Middle frontal gyrus (tissue), 1 donor: ENCODE data around the gene AKAP6.

Experiments
- DNase-seq: peaks from one replicate; pipeline ENCODE4 v3.0.0-alpha.2; 2015; ENCODE audit warnings: low spot score; ENCODE audit errors: extremely low spot score

Gene AKAP6, protein sequence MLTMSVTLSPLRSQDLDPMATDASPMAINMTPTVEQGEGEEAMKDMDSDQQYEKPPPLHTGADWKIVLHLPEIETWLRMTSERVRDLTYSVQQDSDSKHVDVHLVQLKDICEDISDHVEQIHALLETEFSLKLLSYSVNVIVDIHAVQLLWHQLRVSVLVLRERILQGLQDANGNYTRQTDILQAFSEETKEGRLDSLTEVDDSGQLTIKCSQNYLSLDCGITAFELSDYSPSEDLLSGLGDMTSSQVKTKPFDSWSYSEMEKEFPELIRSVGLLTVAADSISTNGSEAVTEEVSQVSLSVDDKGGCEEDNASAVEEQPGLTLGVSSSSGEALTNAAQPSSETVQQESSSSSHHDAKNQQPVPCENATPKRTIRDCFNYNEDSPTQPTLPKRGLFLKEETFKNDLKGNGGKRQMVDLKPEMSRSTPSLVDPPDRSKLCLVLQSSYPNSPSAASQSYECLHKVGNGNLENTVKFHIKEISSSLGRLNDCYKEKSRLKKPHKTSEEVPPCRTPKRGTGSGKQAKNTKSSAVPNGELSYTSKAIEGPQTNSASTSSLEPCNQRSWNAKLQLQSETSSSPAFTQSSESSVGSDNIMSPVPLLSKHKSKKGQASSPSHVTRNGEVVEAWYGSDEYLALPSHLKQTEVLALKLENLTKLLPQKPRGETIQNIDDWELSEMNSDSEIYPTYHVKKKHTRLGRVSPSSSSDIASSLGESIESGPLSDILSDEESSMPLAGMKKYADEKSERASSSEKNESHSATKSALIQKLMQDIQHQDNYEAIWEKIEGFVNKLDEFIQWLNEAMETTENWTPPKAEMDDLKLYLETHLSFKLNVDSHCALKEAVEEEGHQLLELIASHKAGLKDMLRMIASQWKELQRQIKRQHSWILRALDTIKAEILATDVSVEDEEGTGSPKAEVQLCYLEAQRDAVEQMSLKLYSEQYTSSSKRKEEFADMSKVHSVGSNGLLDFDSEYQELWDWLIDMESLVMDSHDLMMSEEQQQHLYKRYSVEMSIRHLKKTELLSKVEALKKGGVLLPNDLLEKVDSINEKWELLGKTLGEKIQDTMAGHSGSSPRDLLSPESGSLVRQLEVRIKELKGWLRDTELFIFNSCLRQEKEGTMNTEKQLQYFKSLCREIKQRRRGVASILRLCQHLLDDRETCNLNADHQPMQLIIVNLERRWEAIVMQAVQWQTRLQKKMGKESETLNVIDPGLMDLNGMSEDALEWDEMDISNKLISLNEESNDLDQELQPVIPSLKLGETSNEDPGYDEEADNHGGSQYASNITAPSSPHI (N-terminal part only)

DNA sequence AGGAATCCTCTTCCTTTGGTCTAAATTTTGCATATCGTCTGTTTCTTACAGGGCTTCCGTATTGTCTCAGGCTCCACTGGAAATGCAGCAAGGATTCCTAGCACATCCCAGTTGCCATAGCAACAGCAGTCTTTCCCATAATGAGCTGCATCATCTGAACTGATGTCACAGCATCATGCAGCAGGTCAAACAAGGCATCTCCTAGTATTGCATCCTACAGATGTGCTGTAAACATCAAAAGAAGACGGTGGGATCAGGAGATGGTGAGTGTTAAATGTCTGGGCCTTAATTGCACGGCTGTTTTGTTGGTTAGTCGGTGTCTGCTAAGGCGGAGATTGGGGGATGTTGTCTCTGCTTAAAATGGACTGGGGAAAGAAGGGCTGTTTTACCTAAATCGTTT is at the start of gene AKAP6:
Gene AKAP6 (plus strand): TSS at position 153 of the 400 bp plus-strand sequence. CDS start 104,196 bp downstream, outside the sequence.
- peak; percentile 85 for DNase-seq

- no peak for DNase-seq
Observed at GRCh38 chr14:32286602-32287001, 42.5 kb upstream of the AKAP6 start.

DNA sequence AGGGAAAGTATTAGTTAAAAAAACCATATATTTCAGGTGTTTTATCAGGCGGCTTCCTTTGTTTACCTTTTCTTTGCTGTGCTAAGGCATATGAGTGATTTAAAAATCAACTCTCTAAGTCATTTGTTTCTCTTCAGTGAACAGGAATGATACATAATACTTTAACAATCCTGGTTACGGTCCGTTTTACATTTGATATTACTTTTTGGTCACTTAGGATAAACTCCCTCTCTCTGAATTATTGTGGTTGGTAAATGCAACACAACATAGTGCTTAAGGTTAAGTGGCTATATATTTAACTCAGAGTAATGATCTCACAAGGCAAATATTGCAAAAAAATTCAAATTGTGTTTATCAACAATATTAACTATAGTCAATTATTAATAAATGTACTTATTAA is 32.7 kb upstream of the AKAP6 start:
- no peak for DNase-seq

- DNase-seq: no peak
Observed at GRCh38 chr14:32298346-32298745, 30.8 kb upstream of the AKAP6 start.

DNA sequence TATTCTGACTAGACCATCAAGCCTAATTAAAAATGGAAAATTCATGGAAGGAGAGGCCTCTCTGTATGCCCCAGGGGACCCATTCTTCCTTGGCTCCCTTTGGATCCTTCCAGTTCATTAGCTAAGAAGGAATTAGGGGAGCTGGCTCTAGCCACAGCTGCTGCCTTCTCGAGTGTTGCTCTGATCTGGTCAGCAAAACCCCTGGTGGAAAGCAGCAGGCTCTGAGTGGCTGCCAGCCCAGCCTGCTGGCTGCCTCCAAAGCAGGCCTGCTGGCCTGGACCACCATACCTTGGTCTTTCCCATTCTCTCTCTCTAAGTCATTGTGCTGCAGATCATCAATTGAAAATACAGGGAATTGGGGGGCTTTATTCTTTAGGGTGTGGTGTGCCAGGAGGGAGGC is 29.0 kb upstream of the AKAP6 start:
- no peak for DNase-seq

- DNase-seq: no peak
Observed at GRCh38 chr14:32303865-32304264, 25.2 kb upstream of the AKAP6 start.

DNA sequence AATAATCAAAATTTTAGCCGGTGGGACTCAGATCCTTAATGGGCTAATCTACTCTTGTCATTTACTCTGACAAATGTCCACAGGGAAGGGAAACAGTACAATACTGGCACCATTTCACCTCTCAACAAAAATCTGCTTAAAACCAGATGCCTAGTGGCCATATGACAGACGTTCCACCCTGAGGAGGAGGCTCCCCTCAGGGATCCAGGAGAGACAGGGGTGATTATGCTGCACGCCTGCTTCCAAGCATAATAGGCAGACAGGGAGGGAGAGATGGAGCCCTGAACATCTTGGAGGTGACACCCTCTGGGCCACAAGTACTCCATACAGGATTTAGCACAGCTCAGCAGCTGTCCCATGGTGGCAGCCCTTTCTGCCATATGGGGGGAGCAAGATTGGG is 24.8 kb upstream of the AKAP6 start:
- no peak for DNase-seq

GRCh38 chr14:32306549-32306948 is 22.5 kb upstream of the AKAP6 start:
- DNase-seq: no peak

- DNase-seq: no peak
Observed at GRCh38 chr14:32307881-32308582, 21.1 kb upstream of the AKAP6 start.

- DNase-seq: no peak
Observed at GRCh38 chr14:32310876-32311275, 18.2 kb upstream of the AKAP6 start.

- no peak for DNase-seq
Observed at GRCh38 chr14:32311294-32312009, 17.6 kb upstream of the AKAP6 start.

DNA sequence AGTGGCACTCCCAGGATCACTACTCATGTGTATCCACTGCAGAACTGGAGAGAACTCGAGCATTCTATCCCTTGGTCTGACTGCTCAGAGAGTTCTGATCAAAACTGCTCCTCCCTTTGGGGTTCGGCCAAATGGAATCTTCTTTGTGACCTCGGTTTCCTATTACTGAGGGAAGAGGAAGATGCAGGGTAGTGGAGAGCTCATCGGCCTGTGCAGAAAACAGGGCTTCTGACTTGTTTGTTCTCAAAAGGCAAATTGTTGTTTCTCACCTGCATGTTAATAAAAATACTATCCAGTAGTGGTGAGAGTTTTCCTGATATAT is 17.1 kb upstream of the AKAP6 start:
- DNase-seq: no peak

DNA sequence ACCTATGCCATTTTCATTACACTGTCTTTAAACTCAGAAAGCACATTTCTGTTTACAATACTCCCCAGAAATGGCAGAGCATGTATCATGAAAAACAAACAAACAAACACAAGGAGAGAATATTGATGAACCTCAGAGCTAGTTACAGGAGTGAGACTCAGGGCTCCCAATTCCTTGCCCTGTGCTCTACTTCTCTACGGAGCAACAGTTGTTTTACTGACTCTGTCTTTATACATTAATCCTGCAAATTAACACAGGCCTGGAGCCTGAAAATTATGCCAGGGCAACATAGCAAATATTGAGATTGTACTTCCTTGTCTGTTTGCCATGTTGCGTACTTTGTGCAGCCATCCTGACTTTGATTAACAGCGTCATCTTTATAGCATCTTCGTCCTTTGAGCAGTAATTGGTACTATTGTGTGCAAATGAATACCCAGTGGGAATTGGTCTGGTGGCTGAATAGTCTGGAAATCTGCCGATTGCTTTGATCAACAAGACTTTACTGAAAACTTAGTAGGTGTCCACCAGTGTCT is 15.2 kb upstream of the AKAP6 start:
- no peak for DNase-seq

DNA sequence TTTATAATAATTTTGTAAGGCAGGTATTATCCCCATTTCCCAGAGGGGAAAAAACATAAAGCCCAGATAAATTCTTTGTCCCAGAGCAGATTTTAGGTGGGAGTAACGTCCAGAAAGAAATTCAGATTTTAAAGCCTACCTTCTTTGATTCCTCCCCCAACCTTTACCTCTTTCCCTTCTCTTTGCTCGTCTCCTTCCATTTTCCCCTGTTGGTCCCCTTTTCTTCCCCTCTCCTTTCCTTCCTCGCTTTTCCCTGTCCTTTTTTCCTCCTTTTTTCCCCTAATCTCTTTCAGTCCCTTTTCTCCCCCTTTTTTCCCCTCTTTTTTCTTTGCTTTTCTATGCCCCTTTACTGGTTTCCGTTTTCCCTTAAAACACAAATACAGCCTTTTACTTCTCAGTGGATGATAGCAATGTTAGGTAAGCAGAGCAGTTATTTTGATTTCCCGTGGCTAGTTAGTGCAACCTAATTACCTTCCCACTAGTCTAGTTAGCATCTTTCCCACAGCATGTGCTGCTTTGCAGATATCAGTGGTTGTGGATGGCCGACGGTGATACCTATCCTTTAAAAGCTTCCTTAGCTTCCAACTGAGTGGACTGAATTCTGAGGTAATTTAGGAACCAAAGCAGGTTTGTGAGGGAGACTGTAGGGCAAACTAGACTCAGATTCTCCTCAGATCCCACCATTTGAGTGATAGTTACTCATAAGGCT is 10.9 kb upstream of the AKAP6 start:
- DNase-seq: no peak

DNA sequence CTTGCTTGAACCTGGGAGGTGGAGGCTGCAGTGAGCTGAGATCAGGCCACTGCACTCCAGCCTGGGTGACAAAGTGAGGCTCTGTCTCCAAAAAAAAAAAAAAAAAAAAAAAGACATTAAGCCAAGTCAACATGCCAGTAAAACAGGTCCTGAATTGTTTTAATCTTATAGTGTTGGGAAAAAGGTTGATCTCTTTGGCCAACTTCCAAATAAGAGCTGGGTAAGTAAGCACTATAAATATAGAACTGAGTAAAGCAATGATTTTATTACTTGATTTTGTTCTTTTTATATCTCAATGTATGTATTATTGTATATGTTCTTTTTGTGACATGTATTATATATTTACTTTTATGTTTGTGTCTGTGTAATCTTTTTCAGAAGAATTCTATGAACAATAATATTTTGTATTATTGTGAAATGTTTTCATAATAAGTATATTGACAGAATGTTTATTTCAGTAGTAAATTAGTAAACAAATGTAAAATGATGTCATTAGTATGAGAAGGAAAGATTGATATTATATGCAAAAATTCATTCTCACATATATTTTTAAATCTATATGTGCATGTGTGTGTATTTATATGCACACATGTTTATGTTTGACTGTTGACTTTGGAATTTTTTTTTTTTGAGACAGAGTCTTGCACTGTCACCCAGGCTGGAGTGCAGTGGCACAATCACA is 9.6 kb upstream of the AKAP6 start:
- no peak for DNase-seq

GRCh38 chr14:32324601-32325000 is 4.5 kb upstream of the AKAP6 start:
- DNase-seq: no peak

GRCh38 chr14:32327255-32327961 is 1.7 kb upstream of the AKAP6 start:
- DNase-seq: no peak

DNA sequence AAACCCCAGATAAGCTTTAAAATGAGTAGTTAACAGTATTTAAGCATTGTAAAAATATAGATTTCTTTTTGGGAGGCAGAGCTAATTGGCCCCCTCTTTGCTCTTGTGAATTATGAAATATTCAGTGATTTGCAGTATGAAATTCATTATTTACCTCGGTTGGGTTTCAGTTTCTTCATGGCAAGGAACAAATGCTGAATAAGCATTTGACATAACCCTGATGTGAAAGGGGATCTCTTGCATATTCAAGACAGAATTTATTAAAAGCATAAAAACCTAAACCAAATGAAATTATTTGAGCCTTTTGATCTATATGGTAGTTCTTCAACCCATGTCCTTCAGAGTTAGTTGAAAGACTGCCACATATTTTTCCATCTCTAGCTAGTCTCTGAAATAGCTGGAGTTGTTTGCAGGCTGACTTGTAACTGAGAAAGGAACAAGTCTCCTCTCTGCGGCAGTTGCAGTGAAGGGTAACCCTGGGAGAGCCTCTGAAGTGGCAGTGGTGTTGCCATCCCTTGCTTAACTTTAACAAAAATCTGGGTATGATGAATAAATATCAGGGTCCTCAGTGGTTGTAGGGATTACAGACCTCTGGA is 690 bp downstream of the AKAP6 start:
- peak; percentile 43 for DNase-seq
